ENCODE measurements around the gene SUGCT.

DNA sequence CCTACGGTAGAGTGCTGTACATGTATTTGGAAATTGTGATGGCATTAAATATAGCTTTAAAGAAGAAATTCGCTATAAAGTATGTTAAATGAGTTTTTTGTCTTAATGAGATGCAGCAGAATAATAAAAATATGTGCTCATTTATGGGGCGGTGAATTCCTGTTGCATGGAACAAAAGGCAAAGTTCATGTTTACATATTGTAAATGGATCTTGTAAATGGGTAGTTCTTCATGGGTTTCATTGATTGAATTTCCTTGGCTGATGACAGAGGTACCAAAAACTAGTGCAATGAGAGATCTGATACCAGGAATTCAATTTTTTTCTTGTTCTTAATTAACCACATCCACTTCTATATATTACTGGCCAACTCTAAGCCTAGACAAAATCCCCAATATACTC lies 284.2 kb downstream of the SUGCT start:
- TF ChIP-seq, protein P1, sequence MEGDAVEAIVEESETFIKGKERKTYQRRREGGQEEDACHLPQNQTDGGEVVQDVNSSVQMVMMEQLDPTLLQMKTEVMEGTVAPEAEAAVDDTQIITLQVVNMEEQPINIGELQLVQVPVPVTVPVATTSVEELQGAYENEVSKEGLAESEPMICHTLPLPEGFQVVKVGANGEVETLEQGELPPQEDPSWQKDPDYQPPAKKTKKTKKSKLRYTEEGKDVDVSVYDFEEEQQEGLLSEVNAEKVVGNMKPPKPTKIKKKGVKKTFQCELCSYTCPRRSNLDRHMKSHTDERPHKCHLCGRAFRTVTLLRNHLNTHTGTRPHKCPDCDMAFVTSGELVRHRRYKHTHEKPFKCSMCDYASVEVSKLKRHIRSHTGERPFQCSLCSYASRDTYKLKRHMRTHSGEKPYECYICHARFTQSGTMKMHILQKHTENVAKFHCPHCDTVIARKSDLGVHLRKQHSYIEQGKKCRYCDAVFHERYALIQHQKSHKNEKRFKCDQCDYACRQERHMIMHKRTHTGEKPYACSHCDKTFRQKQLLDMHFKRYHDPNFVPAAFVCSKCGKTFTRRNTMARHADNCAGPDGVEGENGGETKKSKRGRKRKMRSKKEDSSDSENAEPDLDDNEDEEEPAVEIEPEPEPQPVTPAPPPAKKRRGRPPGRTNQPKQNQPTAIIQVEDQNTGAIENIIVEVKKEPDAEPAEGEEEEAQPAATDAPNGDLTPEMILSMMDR (conservative IDR thresholded peaks at IDR 0.05; ENCODE audit: low read length), result no peak
- no peak for TF ChIP-seq EZH2phosphoT487 (IDR thresholded peaks at IDR 0.05; ENCODE audit: borderline replicate concordance)
